Body of pancreas (tissue), 4 donors: Measurements from ENCODE around the gene TP53I13.

Experiments used
- POLR2A ChIP-seq, 3 donors: fragments of 450-650 bp; IDR thresholded peaks; one replicate each; pipeline ENCODE4 v1.6.1; 2016; ENCODE audit warnings: antibody characterized with exemption in 3 of 3, mild to moderate bottlenecking in 2 of 3
- TF ChIP-seq, protein P1 (sequence below), 7 experiments: fragments of 450-650 bp in 4 of 7; fragments of 200-600 bp in 3 of 7; sonication (generic) in 3 of 7; IDR thresholded peaks; one replicate each; pipeline ENCODE4 v1.5.1; 2016 to 2019; ENCODE audit warnings: antibody characterized with exemption in 7 of 7

GRCh38 chr17:29559640-29560039 is 8.9 kb upstream of the TP53I13 start:
- TF ChIP-seq, protein P1, sequence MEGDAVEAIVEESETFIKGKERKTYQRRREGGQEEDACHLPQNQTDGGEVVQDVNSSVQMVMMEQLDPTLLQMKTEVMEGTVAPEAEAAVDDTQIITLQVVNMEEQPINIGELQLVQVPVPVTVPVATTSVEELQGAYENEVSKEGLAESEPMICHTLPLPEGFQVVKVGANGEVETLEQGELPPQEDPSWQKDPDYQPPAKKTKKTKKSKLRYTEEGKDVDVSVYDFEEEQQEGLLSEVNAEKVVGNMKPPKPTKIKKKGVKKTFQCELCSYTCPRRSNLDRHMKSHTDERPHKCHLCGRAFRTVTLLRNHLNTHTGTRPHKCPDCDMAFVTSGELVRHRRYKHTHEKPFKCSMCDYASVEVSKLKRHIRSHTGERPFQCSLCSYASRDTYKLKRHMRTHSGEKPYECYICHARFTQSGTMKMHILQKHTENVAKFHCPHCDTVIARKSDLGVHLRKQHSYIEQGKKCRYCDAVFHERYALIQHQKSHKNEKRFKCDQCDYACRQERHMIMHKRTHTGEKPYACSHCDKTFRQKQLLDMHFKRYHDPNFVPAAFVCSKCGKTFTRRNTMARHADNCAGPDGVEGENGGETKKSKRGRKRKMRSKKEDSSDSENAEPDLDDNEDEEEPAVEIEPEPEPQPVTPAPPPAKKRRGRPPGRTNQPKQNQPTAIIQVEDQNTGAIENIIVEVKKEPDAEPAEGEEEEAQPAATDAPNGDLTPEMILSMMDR (IDR thresholded peaks at IDR 0.05) = no peak
- no peak for TF ChIP-seq POLR2A (IDR thresholded peaks at IDR 0.05)
